K562 (cell line): ENCODE measurements around the gene LIX1L. TPM values are rescaled to one million over a fixed set of nuclear protein-coding genes. Genes with fewer than 3 reads are reported as not detected.

Experiments used
- BDP1 ChIP-seq: IDR thresholded peaks from 3 replicates; pipeline ENCODE4 v1.6.1; 2011; ENCODE audit not compliant: insufficient read length, insufficient read depth
- CBX5 ChIP-seq: IDR thresholded peaks from 2 replicates; pipeline ENCODE4 v1.6.1; 2014; ENCODE audit warnings: low read depth, borderline replicate concordance
- FOXA3 ChIP-seq, 2 experiments: fragments of 450-650 bp in 1 of 2; sonication (generic) in 1 of 2; formaldehyde crosslinking; IDR thresholded peaks in 1 of 2; conservative IDR thresholded peaks in 1 of 2; 2 replicates each; pipeline versions ENCODE4 v1.4.0 to v1.8.0; 2020 to 2022; ENCODE audit warnings: mild to moderate bottlenecking in 2 of 2, missing genetic modification reagents in 1 of 2
- GTF2A2 ChIP-seq: IDR thresholded peaks from 2 replicates; pipeline ENCODE4 v1.6.1; 2016; ENCODE audit warnings: mild to moderate bottlenecking, missing genetic modification characterization, missing compliant biosample characterization
- HIVEP1 ChIP-seq: fragments of 250-450 bp; sonication (Bioruptor Pico); IDR thresholded peaks from 2 replicates; pipeline ENCODE4 v1.4.0; 2020; ENCODE audit warnings: mild to moderate bottlenecking
- ILK ChIP-seq: fragments of 450-650 bp; IDR thresholded peaks from 2 replicates; pipeline ENCODE4 v1.6.1; 2016; ENCODE audit warnings: missing genetic modification characterization, low read depth, mild to moderate bottlenecking, missing compliant biosample characterization, moderate library complexity, borderline replicate concordance
- MCM3 ChIP-seq: fragments of 450-650 bp; IDR thresholded peaks from 2 replicates; pipeline ENCODE4 v1.6.1; 2016
- MYC ChIP-seq, 2 experiments: fragments of 250-450 bp in 1 of 2; sonication (Bioruptor Pico) in 1 of 2; IDR thresholded peaks; 2 replicates each; pipeline versions ENCODE4 v1.5.1 to v1.6.1; 2012 to 2021; ENCODE audit warnings: low read depth in 2 of 2, borderline replicate concordance in 1 of 2, improper control_type of control experiment in 1 of 2, low read length in 1 of 2, mild to moderate bottlenecking in 1 of 2, moderate library complexity in 1 of 2
- NR1H2 ChIP-seq: sonication (generic); formaldehyde crosslinking; IDR thresholded peaks from 2 replicates; pipeline ENCODE4 v1.4.0; 2020; ENCODE audit warnings: mild to moderate bottlenecking, missing genetic modification reagents
- PTRF ChIP-seq: fragments of 450-650 bp; IDR thresholded peaks from 2 replicates; pipeline ENCODE4 v1.6.1; 2016; ENCODE audit warnings: mild to moderate bottlenecking, missing genetic modification characterization, missing compliant biosample characterization
- PURB ChIP-seq: sonication (generic); formaldehyde crosslinking; IDR thresholded peaks from 2 replicates; pipeline ENCODE4 v1.9.0; 2021; ENCODE audit warnings: low read depth, mild to moderate bottlenecking, missing genetic modification reagents
- RAD21 ChIP-seq, 2 experiments: fragments of 250-450 bp in 1 of 2; fragments of 450-650 bp in 1 of 2; sonication (Bioruptor Pico) in 1 of 2; formaldehyde crosslinking in 1 of 2; IDR thresholded peaks in 1 of 2; conservative IDR thresholded peaks in 1 of 2; 2 replicates each; pipeline versions ENCODE4 v1.4.0 to v1.8.0; 2020 to 2022; ENCODE audit warnings: mild to moderate bottlenecking in 2 of 2, moderate library complexity in 1 of 2
- RAD51 ChIP-seq: fragments of 450-650 bp; IDR thresholded peaks from 2 replicates; pipeline ENCODE4 v1.7.1; 2016; ENCODE audit warnings: low read depth, mild to moderate bottlenecking, borderline replicate concordance
- RBFOX2 ChIP-seq: fragments of 200-400 bp; formaldehyde crosslinking; IDR thresholded peaks from 2 replicates; pipeline ENCODE4 v1.6.1; 2017; ENCODE audit warnings: low read depth, mild to moderate bottlenecking, low read length, moderate library complexity
- RFX5 ChIP-seq: IDR thresholded peaks from 2 replicates; pipeline ENCODE4 v1.6.1; 2011; ENCODE audit warnings: low read depth, mild to moderate bottlenecking, improper control_type of control experiment, low read length
- SMAD2 ChIP-seq: fragments of 150-350 bp; IDR thresholded peaks from 2 replicates; pipeline ENCODE4 v1.6.1; 2014; ENCODE audit warnings: low read depth, mild to moderate bottlenecking, low read length
- SRSF7 ChIP-seq: fragments of 200-400 bp; formaldehyde crosslinking; optimal IDR thresholded peaks from 2 replicates; pipeline ENCODE3; 2017; ENCODE audit warnings: mild to moderate bottlenecking, low read depth, low read length
- TAF9B ChIP-seq: fragments of 450-650 bp; IDR thresholded peaks from 2 replicates; pipeline ENCODE4 v1.6.1; 2018; ENCODE audit warnings: mild to moderate bottlenecking; ENCODE audit not compliant: partially characterized antibody
- THRA ChIP-seq: fragments of 450-650 bp; IDR thresholded peaks from 2 replicates; pipeline ENCODE4 v1.6.1; 2017; ENCODE audit warnings: mild to moderate bottlenecking, moderate library complexity
- ZBTB2 ChIP-seq: fragments of 450-650 bp; IDR thresholded peaks from 2 replicates; pipeline ENCODE4 v1.6.1; 2016; ENCODE audit warnings: antibody characterized with exemption
- ZKSCAN8 ChIP-seq: fragments of 200-800 bp; sonication (Bioruptor generic); IDR thresholded peaks from 2 replicates; pipeline ENCODE4 v1.6.1; 2016; ENCODE audit warnings: missing genetic modification characterization, missing compliant biosample characterization
- ZNF133 ChIP-seq: fragments of 250-450 bp; sonication (Bioruptor Pico); IDR thresholded peaks from 2 replicates; pipeline ENCODE4 v1.4.0; 2020; ENCODE audit warnings: mild to moderate bottlenecking
- ZNF217 ChIP-seq: sonication (generic); formaldehyde crosslinking; IDR thresholded peaks from 2 replicates; pipeline ENCODE4 v1.8.0; 2022; ENCODE audit warnings: mild to moderate bottlenecking, missing genetic modification reagents
- ZNF274 ChIP-seq: IDR thresholded peaks from 2 replicates; pipeline ENCODE4 v1.6.1; 2011; ENCODE audit warnings: low read depth, mild to moderate bottlenecking, low read length, moderate library complexity, borderline replicate concordance
- ZNF717 ChIP-seq: fragments of 250-450 bp; sonication (Bioruptor Pico); IDR thresholded peaks from 2 replicates; pipeline ENCODE4 v1.5.0; 2021
- ZNF766 ChIP-seq: fragments of 200-800 bp; sonication (Bioruptor generic); conservative IDR thresholded peaks from 2 replicates; pipeline ENCODE4 v1.6.1; 2016; ENCODE audit warnings: missing genetic modification characterization, missing compliant biosample characterization
- ZNF77 ChIP-seq: fragments of 250-450 bp; sonication (Bioruptor Pico); IDR thresholded peaks from 2 replicates; pipeline ENCODE4 v1.5.0; 2020
- polyA plus RNA-seq, 8 experiments: library from polyadenylated mRNA; depleted of rRNA in 4 of 8; stranded (reverse) in 5 of 8; unstranded in 3 of 8; fragments of >200 nt; fragmentation: Nextera tagmentation in 2 of 8; fragmentation: Illumina TruSeq in 1 of 8; extraction: Ambion mirVana in 2 of 8; extraction: Trizol in 1 of 8; gene quantifications; 2 replicates each; pipeline versions ENCODE4 v1.2.1 to v1.2.3, GENCODE V29; 2011 to 2014; ENCODE audit warnings: inconsistent platforms in 1 of 8, missing spikeins in 1 of 8
- total RNA-seq, 7 experiments: library from RNA; depleted of rRNA in 6 of 7; stranded (reverse); fragments of >200 nt in 6 of 7; fragmentation: Illumina TruSeq in 2 of 7; extraction: Trizol in 2 of 7; gene quantifications; 2 replicates each; pipeline versions ENCODE4 v1.2.1 to v1.2.3, GENCODE V29; 2011 to 2021; ENCODE audit warnings: low replicate concordance in 1 of 7
- TF ChIP-seq, protein P1 (sequence below): fragments of 250-450 bp; sonication (Bioruptor Pico); IDR thresholded peaks from 2 replicates; pipeline ENCODE4 v1.9.0; 2021; ENCODE audit warnings: mild to moderate bottlenecking

LIX1L gene
- total and polyA plus RNA-seq, 9 of the 15 experiments (the other 6 are each of a cell fraction or from before 2014, with no cell fraction given) = 4.6 to 26.5 (median 12.5) TPM

DNA sequence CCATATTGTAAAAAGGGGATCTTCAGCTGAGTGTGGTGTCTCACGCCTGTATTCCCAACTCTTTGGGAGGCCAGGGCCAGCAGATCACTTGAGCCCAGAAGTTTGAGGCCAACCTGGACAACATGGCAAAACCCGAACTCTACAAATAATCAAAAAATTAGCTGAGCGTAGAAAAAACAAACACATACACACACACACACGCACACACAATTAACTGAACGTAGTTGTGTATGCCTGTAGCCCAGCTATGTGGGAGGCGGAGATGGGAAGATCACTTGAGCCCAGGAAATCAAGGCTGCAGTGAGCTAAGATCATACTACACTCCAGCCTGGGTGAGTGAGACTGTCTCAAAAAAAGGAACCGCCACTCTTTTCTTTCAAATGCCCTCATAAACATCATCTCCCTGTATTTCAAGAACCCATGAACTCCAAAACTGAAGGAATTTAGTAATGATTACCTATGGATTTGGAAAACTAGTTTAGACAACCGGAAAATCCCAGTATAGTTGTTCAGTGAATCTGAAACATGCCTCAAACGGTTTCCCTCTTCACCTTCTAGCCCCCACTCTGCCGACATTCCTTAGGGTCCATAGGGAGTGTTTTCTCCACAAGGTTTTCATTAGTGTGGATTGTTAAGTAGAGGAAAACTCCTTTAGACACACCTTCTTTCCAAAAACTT, 34.1 kb upstream of the LIX1L start (continued):
- TF ChIP-seq SRSF7 (no peak), GTF2A2 (tag) (no peak), ZNF133 (CRISPR knock-in tag) (no peak), ZNF766 (CRISPR knock-in tag) (no peak), BDP1 (no peak), ZNF77 (CRISPR knock-in tag) (peak; percentile 96), ILK (tag) (no peak), RAD21 (CRISPR knock-in tag; conservative IDR thresholded peaks at IDR 0.05 in 1 of 2, IDR thresholded peaks at IDR 0.05 in 1 of 2) (no peak; a peak in 2 of 4 replicates), RAD51 (no peak), ZNF274 (no peak), SMAD2 (no peak), ZNF717 (CRISPR knock-in tag) (peak; percentile 86), RBFOX2 (peak; percentile 70), MYC (IDR thresholded peaks at IDR 0.05; ENCODE audit: low read depth, low read length) (no peak), MYC (CRISPR knock-in tag; IDR thresholded peaks at IDR 0.05; ENCODE audit: borderline replicate concordance, low read depth) (peak; percentile 89), CBX5 (no peak), THRA (no peak), HIVEP1 (no peak), RFX5 (no peak), NR1H2 (CRISPR knock-in tag) (no peak), PTRF (tag) (no peak), FOXA3 (CRISPR knock-in tag; conservative IDR thresholded peaks at IDR 0.05 in 1 of 2, IDR thresholded peaks at IDR 0.05 in 1 of 2) (no peak), TAF9B (no peak), MCM3 (no peak), ZBTB2 (no peak), ZNF217 (CRISPR knock-in tag) (no peak), PURB (CRISPR knock-in tag) (no peak), ZKSCAN8 (CRISPR knock-in tag) (no peak; the same call in 1 of the 2 replicates)
- TF ChIP-seq, protein P1, sequence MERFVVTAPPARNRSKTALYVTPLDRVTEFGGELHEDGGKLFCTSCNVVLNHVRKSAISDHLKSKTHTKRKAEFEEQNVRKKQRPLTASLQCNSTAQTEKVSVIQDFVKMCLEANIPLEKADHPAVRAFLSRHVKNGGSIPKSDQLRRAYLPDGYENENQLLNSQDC (CRISPR knock-in tag) = no peak; the same call in none of the 2 replicates
